K562 (cell line): ENCODE data around the gene CPOX. TPM values are rescaled to one million over a fixed set of nuclear protein-coding genes. Genes with fewer than 3 reads are reported as not detected.

ENCODE experiments used
- ATAC-seq: fragments of 200-7000 bp; cut with Tn5 transposase; 3 replicates; pipeline ENCODE4 v1.9.1; 2020; ENCODE audit warnings: moderate library complexity
- BruUV-seq: library from RNA; stranded (reverse); fragments of 400-500 nt; replicated peaks from 2 replicates; lab custom pipeline; 2021; lab: Mats Ljungman, UMichigan
- CTCF ChIA-PET: fragments of 300-600 bp; formaldehyde crosslinking; extraction: SDS; loops from one replicate; lab custom pipeline; 2021; ENCODE audit warnings: low intra/inter-chr PET ratio; lab: Yijun Ruan, JAX
- POLR2A ChIA-PET: fragments of 300-600, 350-650 bp; sonication (Branson Sonifier 250); formaldehyde crosslinking; extraction: SDS; loops from one replicate; lab custom pipeline; 2021; ENCODE audit warnings: antibody characterized with exemption, inconsistent platforms; lab: Yijun Ruan, JAX
- DNase-seq, 4 experiments: peaks; one replicate each; pipeline versions ENCODE4 v3.0.0 to v3.0.0-alpha.2; 2011 to 2018; ENCODE audit warnings: low spot score in 3 of 4, mixed read lengths in 3 of 4; ENCODE audit errors: extremely low read depth in 1 of 4
- FAIRE-seq: peaks from 2 replicates; lab custom pipeline; 2011; peaks lifted over from hg19 to GRCh38; lab: Jason Lieb, UNC
- H2AFZ ChIP-seq: 2 replicates; pipeline ENCODE4 v1.6.0; 2011; ENCODE audit warnings: low read depth, low read length, control low read depth, inconsistent platforms
- H3K27ac ChIP-seq: fragments of 200-600 bp; 3 replicates; pipeline ENCODE4 v1.8.0; 2011; ENCODE audit warnings: low read depth, mild to moderate bottlenecking, control low read depth, inconsistent platforms, low read length, moderate library complexity, mixed read lengths; ENCODE audit errors: extremely low read depth
- H3K27me3 ChIP-seq, 2 experiments: fragments of 300-600 bp in 1 of 2; 2 replicates in 1 of 2; 3 replicates in 1 of 2; pipeline versions ENCODE4 v1.6.0 to v1.8.0; 2011; ENCODE audit warnings: inconsistent platforms in 2 of 2, low read length in 2 of 2, mild to moderate bottlenecking in 1 of 2, mixed read lengths in 1 of 2, moderate library complexity in 1 of 2; ENCODE audit not compliant: control insufficient read depth in 2 of 2, insufficient read depth in 2 of 2
- H3K36me3 ChIP-seq: fragments of 300-600 bp; 3 replicates; pipeline ENCODE4 v1.8.0; 2011; ENCODE audit warnings: mild to moderate bottlenecking, low read length, inconsistent platforms; ENCODE audit not compliant: control insufficient read depth, insufficient read depth
- H3K4me1 ChIP-seq, 2 experiments: fragments of 200-600 bp in 1 of 2; replicated peaks in 1 of 2; 2 replicates in 1 of 2; 3 replicates in 1 of 2; pipeline versions ENCODE4 v1.5.1 to v1.8.0; 2011; ENCODE audit warnings: inconsistent platforms in 2 of 2, low read length in 2 of 2, mild to moderate bottlenecking in 1 of 2, mixed read lengths in 1 of 2, moderate library complexity in 1 of 2; ENCODE audit not compliant: control insufficient read depth in 2 of 2, insufficient read depth in 2 of 2
- H3K4me2 ChIP-seq: 2 replicates; pipeline ENCODE4 v1.6.1; 2011; ENCODE audit warnings: low read length, control low read depth, inconsistent platforms, mixed read lengths; ENCODE audit not compliant: insufficient read depth
- H3K4me3 ChIP-seq: fragments of 200-600 bp; sonication (generic), shearing (Covaris generic); 2 replicates; pipeline ENCODE4 v1.5.1; 2016; ENCODE audit warnings: control low read depth, inconsistent platforms
- H3K79me2 ChIP-seq: fragments of 200-600 bp; 3 replicates; pipeline ENCODE4 v1.8.0; 2011; ENCODE audit warnings: low read length, inconsistent platforms; ENCODE audit not compliant: control insufficient read depth, insufficient read depth
- H3K9ac ChIP-seq, 2 experiments: 2 replicates each; pipeline versions ENCODE4 v1.6.0 to v1.6.1; 2011; ENCODE audit warnings: low read depth in 2 of 2, low read length in 2 of 2, control low read depth in 1 of 2, inconsistent platforms in 1 of 2, mild to moderate bottlenecking in 1 of 2, mixed read lengths in 1 of 2; ENCODE audit not compliant: insufficient read depth in 1 of 2
- H3K9me1 ChIP-seq: one replicate; pipeline ENCODE4 v1.6.0; 2011; ENCODE audit warnings: inconsistent platforms, mild to moderate bottlenecking, low read length, moderate library complexity; ENCODE audit not compliant: control insufficient read depth, insufficient read depth
- H3K9me3 ChIP-seq: replicated peaks from 2 replicates; pipeline ENCODE4 v1.5.1; 2011; ENCODE audit warnings: low read depth, low read length, inconsistent platforms; ENCODE audit not compliant: control insufficient read depth, insufficient read depth
- H4K20me1 ChIP-seq: replicated peaks from 2 replicates; pipeline ENCODE4 v1.6.1; 2011; ENCODE audit warnings: low read length, inconsistent platforms, mixed read lengths; ENCODE audit not compliant: control insufficient read depth, insufficient read depth
- ATF7 ChIP-seq: fragments of 450-650 bp; IDR thresholded peaks from 2 replicates; pipeline ENCODE4 v1.7.1; 2014; ENCODE audit warnings: mild to moderate bottlenecking, moderate library complexity
- ZNF318 ChIP-seq, 2 experiments: fragments of 450-650 bp; IDR thresholded peaks; 2 replicates each; pipeline ENCODE4 v1.6.1; 2016; ENCODE audit warnings: mild to moderate bottlenecking in 2 of 2, borderline replicate concordance in 1 of 2, low read depth in 1 of 2, moderate library complexity in 1 of 2
- WGBS: fragments of 100-300 bp; shearing (Covaris generic); methylation state at CpG from one replicate; pipeline ENCODE4 v1.1.6; 2016; ENCODE audit warnings: low coverage, mixed read lengths; ENCODE audit not compliant: insufficient coverage; ENCODE audit errors: missing lambda C conversion rate; 5-methylcytosine and 5-hydroxymethylcytosine counted together
- in situ Hi-C: fragments of 300-500 bp; cut with MboI; formaldehyde crosslinking; loops from 4 replicates; pipeline ENCODE4 v1.15.0; 2018; ENCODE audit warnings: inconsistent platforms, mixed read lengths
- intact Hi-C: fragments of 100-400 bp; cut with micrococcal nuclease; formaldehyde crosslinking; loops from 2 replicates; pipeline ENCODE4 v1.14.2; 2022
- polyA plus RNA-seq, 8 experiments: library from polyadenylated mRNA; depleted of rRNA in 4 of 8; stranded (reverse) in 5 of 8; unstranded in 3 of 8; fragments of >200 nt; fragmentation: Nextera tagmentation in 2 of 8; fragmentation: Illumina TruSeq in 1 of 8; extraction: Ambion mirVana in 2 of 8; extraction: Trizol in 1 of 8; gene quantifications; 2 replicates each; pipeline versions ENCODE4 v1.2.1 to v1.2.3, GENCODE V29; 2011 to 2014; ENCODE audit warnings: inconsistent platforms in 1 of 8, missing spikeins in 1 of 8
- total RNA-seq, 7 experiments: library from RNA; depleted of rRNA in 6 of 7; stranded (reverse); fragments of >200 nt in 6 of 7; fragmentation: Illumina TruSeq in 2 of 7; extraction: Trizol in 2 of 7; gene quantifications; 2 replicates each; pipeline versions ENCODE4 v1.2.1 to v1.2.3, GENCODE V29; 2011 to 2021; ENCODE audit warnings: low replicate concordance in 1 of 7

CPOX gene
- total and polyA plus RNA-seq, 9 of the 15 experiments (the other 6 are each of a cell fraction or from before 2014, with no cell fraction given): 14.6 to 82.1 (median 24.8) TPM

- WGBS: 13% methylated on average over 4 of the region's 4 CpGs
- Histone ChIP-seq H3K27me3 (no peaks in the 10 kb centered on the region), H3K9me3 (no peaks in the 10 kb centered on the region), H3K36me3 (no peaks in the 10 kb centered on the region), H3K9me1 (no peaks in the 10 kb centered on the region), H3K79me2 (no peaks in the 10 kb centered on the region), H3K4me1 (no peaks in the 10 kb centered on the region), H3K9ac (no peak overlapping the region), H4K20me1 (no peaks in the 10 kb centered on the region), H2AFZ (peak overlapping the region; percentile 72), H3K27ac (no peak overlapping the region), H3K4me2 (no peak overlapping the region), H3K4me3 (no peak overlapping the region)
- BruUV-seq: no TSS peak
- ATAC-seq (no peak), FAIRE-seq (no peak), DNase-seq (no peak)
- intact Hi-C loops (no loop called here), in situ Hi-C loops (no loop called here)
- ChIA-PET CTCF (no interaction called here), POLR2A (interaction anchor here (0.5 kb wide), 1 partner anchor 12 kb away, joined by 3 read pairs; no protein-coding TSS in a partner anchor)
- TF ChIP-seq ZNF318 (IDR thresholded peaks at IDR 0.05; ENCODE audit: borderline replicate concordance in 1 of 2, low read depth in 1 of 2): no peak
- no peak for TF ChIP-seq ATF7
Measured at GRCh38 chr3:98613616-98614015, 20.2 kb upstream of the CPOX start.
